GM12892 (cell line): ENCODE measurements around the gene ULBP2.

Source experiments
- POLR2AphosphoS5 ChIP-seq: IDR thresholded peaks from 2 replicates; pipeline ENCODE4 v1.6.1; 2011; ENCODE audit warnings: low read depth, low read length, control low read depth
- TAF1 ChIP-seq: IDR thresholded peaks from 2 replicates; pipeline ENCODE4 v1.6.1; 2011; ENCODE audit warnings: low read depth, mild to moderate bottlenecking, control low read depth, low read length, borderline replicate concordance

DNA sequence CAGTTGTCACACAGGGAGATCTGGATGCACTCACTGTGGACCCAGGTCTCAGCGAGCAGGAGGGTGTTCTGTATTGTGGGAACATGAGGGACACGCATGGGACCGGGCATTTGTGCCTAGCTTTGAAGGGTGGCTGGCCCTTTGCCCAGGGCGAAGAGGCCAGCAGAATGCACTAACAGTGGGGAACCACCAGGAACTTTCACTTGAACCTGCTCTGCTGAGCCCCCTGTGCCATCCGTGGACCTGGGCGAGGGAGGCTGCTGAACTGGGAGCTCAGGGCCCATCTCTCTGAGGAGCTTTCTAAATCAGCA, 1.2 kb upstream of the ULBP2 start:
- TF ChIP-seq POLR2AphosphoS5 (no peak), TAF1 (no peak)
